Endothelial cell of umbilical vein (primary cell): Measurements from ENCODE around the gene SLC34A1.

Source experiments
- EZH2 ChIP-seq: IDR thresholded peaks from 2 replicates; pipeline ENCODE4 v1.6.1; 2012; ENCODE audit warnings: borderline replicate concordance, low read depth, mild to moderate bottlenecking, moderate library complexity, low read length, inconsistent platforms; ENCODE audit not compliant: severe bottlenecking
- MAX ChIP-seq: IDR thresholded peaks from 2 replicates; pipeline ENCODE4 v1.6.1; 2011; ENCODE audit not compliant: insufficient read depth, insufficient read length
- POLR2A ChIP-seq: IDR thresholded peaks from 2 replicates; pipeline ENCODE4 v1.6.1; 2012; ENCODE audit warnings: low read depth, mild to moderate bottlenecking, control low read depth, low read length
- POLR2AphosphoS5 ChIP-seq: IDR thresholded peaks from 2 replicates; pipeline ENCODE4 v1.6.1; 2012; ENCODE audit warnings: low read depth, mild to moderate bottlenecking, control low read depth, low read length, moderate library complexity; ENCODE audit not compliant: insufficient read depth
- TF ChIP-seq, protein P1 (sequence below), 2 donors: IDR thresholded peaks; 1 replicate in 1 of 2; 2 replicates in 1 of 2; pipeline ENCODE4 v1.5.1; 2011; ENCODE audit warnings: low read length in 2 of 2, mild to moderate bottlenecking in 2 of 2, moderate library complexity in 2 of 2, control low read depth in 1 of 2, inconsistent platforms in 1 of 2, low read depth in 1 of 2; ENCODE audit not compliant: insufficient read depth in 1 of 2; ENCODE audit errors: extremely low read depth in 1 of 2

GRCh38 chr5:177414481-177414880 lies 30.2 kb downstream of the SLC34A1 start:
- TF ChIP-seq POLR2A (no peak), EZH2 (no peak), POLR2AphosphoS5 (no peak), MAX (no peak)
- TF ChIP-seq, protein P1, sequence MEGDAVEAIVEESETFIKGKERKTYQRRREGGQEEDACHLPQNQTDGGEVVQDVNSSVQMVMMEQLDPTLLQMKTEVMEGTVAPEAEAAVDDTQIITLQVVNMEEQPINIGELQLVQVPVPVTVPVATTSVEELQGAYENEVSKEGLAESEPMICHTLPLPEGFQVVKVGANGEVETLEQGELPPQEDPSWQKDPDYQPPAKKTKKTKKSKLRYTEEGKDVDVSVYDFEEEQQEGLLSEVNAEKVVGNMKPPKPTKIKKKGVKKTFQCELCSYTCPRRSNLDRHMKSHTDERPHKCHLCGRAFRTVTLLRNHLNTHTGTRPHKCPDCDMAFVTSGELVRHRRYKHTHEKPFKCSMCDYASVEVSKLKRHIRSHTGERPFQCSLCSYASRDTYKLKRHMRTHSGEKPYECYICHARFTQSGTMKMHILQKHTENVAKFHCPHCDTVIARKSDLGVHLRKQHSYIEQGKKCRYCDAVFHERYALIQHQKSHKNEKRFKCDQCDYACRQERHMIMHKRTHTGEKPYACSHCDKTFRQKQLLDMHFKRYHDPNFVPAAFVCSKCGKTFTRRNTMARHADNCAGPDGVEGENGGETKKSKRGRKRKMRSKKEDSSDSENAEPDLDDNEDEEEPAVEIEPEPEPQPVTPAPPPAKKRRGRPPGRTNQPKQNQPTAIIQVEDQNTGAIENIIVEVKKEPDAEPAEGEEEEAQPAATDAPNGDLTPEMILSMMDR (IDR thresholded peaks at IDR 0.05; ENCODE audit: extremely low read depth in 1 of 2, insufficient read depth in 1 of 2, low read depth in 1 of 2, low read length in 2 of 2): no peak
